Activated CD4-positive, alpha-beta T cell treated with anti-CD3 and anti-CD28 coated beads for 4 hours (primary cell): ENCODE data around the gene YTHDF1.
"Not testable (repeated sequence)": the region's sequence is repeated elsewhere in the genome, so short reads cannot be mapped to it uniquely, and the experiment has no call there.

ENCODE experiments used
- DNase-seq, 2 donors: peaks; one replicate each; pipeline ENCODE4 v3.0.0-alpha.2; 2020

YTHDF1 gene

DNA sequence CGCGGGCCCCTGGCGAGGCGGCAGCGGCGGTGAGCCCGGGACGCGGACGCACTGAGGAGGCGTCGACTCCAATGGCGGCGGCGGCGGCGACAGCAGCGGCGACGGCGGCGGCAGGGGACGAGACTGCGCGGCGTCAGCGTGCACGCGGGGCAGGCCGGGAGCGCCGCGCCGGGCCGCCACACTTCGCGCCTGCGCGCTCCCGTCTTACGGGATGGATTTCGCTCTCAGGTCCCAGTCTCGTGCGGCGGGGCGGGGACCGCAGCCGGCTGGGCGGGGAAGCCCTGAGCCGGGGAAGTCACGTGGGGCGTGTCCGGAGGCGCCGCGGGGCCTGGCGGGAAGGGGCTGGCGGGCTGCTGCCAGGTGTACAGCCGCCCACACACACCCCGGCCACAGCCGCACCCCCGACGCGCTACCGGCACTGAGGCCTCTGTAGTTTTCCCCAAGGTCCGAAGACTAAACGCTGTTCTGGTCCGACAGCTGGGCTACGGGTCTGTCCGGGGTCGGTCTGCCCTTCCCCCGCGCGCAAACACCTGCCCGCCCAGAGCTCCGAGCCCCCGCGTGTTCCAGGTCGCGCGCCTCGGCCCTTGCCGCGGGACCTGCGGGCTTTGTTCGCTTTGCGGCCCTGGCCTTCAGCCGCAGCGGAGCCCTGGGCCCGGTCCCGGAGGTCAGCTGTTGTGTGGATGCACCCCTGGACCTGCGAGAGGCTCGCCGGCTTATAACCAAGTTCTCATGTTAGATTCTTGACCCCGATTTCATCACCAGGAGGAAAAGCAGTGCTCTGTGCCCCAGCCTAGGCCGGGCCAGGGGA is at the start of gene YTHDF1:
TSS of gene YTHDF1 (minus strand) at position 91 of the 808 bp plus-strand sequence. CDS start 239 bp downstream, outside the sequence.
- peak; percentile 92 to 95 for DNase-seq

GRCh38 chr20:63264519-63264918 is 48.6 kb upstream of the YTHDF1 start:
- DNase-seq = no peak

- DNase-seq = no peak
These were observed 48.1 kb upstream of the YTHDF1 start for GRCh38 chr20:63264000-63264399.

DNA sequence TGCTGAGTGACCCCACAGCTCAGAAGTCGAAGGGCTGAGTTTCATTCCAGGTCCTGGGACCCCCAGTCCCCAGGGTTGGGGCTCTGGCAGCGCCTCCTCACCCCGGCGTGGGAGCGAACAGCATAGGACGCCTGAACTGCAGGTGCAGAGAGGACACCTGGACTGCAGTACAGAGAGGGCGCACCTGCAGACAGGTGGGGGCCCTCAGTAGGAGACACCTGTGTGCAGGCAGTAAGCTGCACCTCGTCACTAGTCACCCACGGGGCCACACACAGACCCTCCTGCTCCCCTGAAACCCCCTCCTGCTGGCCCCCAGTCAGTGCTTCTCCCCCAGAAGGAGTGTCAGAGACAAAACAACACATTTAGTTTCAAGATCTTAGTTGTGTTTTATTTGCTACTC is 46.9 kb upstream of the YTHDF1 start:
- DNase-seq = no peak

- no peak for DNase-seq
These were observed 46.0 kb upstream of the YTHDF1 start for GRCh38 chr20:63261795-63262528.

GRCh38 chr20:63261060-63261794 is 45.3 kb upstream of the YTHDF1 start:
- no peak for DNase-seq

DNA sequence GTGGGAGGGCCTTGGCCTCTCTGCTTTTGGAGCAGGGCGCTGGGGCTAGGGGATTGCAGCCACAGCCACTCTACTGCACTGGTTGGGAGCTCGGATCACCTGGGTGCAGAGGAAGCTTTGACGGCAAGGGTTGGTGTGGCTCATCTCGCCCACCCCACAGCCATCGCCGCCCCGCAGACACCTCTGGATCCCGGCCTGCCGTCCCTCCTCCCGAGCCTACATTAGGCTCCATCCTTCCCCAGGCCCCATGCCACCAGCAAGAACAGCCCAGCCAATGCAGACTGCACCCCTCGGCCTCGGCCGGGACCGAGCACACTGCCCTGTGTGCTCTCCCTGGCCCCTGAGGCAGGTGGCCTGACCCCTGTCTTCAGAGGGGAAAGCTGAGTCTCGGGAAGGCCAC is 44.6 kb upstream of the YTHDF1 start:
- DNase-seq = no peak

DNA sequence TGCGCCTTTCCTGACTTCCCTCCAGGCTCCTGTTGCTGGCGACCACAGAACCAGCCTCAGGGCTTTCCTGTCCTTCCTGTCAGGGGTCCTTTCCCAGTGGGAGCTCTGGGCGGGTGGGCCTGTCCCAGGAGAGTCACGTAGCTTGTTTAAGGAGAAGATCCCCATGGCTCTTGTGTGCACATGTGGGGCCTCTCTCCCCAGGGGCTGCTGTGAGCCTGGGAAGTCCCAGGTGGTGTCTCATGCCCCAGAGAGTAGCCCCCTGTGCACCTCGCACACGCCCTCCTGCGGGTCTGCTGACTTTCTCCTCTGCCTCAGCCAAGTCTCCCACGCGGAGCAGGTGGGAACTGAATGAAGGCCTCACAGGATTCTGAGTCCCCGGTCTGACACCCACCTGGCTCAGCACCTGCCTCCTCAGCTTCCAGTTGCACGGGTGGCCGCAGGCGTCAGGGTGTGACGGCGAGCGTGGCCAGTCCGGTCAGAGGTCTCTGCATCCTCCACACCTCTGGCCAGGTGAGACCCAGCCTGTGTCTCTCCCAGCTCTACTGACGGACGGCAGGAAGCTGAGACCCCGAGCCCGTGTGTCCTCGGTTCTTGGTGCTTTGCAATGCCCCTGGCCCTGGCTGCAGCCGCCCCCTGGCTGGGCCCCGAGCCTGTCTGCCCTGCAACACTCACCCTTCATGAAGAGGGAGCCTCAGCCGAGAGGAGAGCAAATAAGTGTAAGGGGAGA is 44.0 kb upstream of the YTHDF1 start:
- DNase-seq = no peak

GRCh38 chr20:63258781-63259180 is 42.9 kb upstream of the YTHDF1 start:
- DNase-seq = no peak

DNA sequence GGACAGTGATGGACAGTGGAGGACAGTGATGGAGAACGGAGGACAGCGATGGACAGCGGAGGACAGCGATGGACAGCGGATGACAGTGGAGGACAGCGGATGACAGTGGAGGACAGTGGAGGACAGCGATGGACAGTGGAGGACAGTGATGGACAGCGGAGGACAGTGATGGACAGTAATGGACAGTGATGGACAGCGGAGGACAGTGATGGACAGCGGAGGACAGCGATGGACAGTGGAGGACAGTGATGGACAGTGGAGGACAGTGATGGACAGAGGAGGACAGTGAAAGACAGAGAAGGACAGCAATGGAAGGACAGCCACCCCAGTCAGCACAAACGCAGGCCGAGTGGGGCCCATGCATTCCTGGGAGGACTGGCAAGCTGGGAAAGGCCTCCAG is 41.7 kb upstream of the YTHDF1 start:
- no peak for DNase-seq

DNA sequence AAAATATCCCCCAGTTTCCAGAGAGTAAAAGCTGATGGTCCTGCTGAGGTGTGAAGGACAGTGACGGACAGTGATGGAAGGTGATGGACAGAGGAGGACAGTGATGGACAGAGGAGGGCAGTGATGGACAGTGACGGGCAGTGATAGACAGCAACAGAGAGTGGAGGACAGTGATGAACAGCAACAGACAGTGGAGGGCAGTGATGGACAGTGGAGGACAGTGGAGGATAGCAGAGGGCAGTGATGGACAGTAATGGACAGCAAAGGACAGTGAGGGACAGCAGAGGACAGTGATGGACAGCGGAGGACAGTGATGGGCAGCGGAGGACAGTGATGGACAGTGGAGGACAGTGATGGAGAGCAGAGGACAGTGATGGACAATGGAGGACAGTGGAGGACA is 41.0 kb upstream of the YTHDF1 start:
- DNase-seq = no peak

- DNase-seq = no peak
These were observed 40.2 kb upstream of the YTHDF1 start for GRCh38 chr20:63255931-63256704.

- DNase-seq = no peak
These were observed 38.9 kb upstream of the YTHDF1 start for GRCh38 chr20:63254606-63255384.

GRCh38 chr20:63254232-63254605 is 38.3 kb upstream of the YTHDF1 start, which contains the start of gene NKAIN4:
Gene NKAIN4 (minus strand): TSS chr20:63254463. CDS start chr20:63254450, 13 bp downstream.
- DNase-seq = no peak

- DNase-seq = no peak
These were observed 37.7 kb upstream of the YTHDF1 start for GRCh38 chr20:63253438-63254231.

GRCh38 chr20:63253065-63253437 is 37.1 kb upstream of the YTHDF1 start:
- DNase-seq = no peak

DNA sequence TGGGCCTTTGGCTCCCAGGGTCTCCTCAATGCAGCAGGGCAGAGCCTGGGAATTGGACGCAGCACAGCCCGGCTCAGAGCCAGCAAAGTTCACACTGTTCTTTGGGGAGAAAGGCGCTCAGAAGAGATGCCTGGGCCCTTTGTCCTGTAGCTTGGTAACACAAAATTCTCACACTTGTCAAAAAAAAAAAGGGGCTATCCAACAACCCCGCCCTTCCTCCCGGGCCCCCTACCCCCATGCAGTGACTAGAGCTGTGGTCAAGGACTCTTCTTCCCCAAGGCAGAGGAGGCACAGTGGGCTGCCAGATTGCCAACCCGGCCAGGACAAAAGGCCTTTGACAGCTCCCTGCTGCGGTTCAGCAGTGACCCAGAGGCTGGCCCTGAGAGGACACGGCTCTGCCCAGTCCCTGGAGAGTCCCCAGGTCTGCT is 36.4 kb upstream of the YTHDF1 start:
- DNase-seq = no peak

GRCh38 chr20:63251350-63251749 is 35.4 kb upstream of the YTHDF1 start:
- not testable (repeated sequence) for DNase-seq

GRCh38 chr20:63249891-63250290 is 34.0 kb upstream of the YTHDF1 start:
- no peak for DNase-seq
